GM19328 (cell line): ENCODE measurements around the gene PAPOLB.
A peak's percentile ranks its signal among the peaks of the same experiment; 100 is the strongest.
"Not testable (repeated sequence)": the region's sequence is repeated elsewhere in the genome, so short reads cannot be mapped to it uniquely, and the experiment has no call there.

Experiments
- ATAC-seq: cut with Tn5 transposase; IDR thresholded peaks from one replicate; pipeline ENCODE4 v1.9.1; 2021; ENCODE audit warnings: mild to moderate bottlenecking, moderate library complexity; ENCODE audit not compliant: unreplicated experiment

PAPOLB gene

DNA sequence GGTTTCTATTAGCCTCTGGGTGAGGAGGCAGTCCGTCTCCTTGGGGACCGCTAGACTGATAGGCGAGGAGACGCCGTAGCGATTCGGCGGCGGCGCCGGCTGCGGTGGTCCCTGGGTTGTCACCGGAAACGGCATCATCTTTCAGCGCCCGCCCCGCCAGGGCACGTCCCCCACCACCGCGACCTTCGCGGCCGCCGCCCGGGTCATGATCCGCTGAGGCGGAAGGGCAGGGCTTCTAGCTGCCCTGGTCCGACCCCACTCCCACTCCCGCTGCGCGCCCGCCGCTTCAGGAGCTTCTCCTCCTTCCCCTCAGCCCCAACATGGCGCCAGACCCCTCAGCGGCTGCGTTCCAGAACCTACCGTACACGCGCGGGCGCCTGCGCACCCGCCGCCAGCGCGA lies at the start of gene PAPOLB:
PAPOLB (minus strand) TSS at position 358 of the 400 bp plus-strand sequence; CDS start at position 138, 220 bp downstream.
- ATAC-seq = no peak

DNA sequence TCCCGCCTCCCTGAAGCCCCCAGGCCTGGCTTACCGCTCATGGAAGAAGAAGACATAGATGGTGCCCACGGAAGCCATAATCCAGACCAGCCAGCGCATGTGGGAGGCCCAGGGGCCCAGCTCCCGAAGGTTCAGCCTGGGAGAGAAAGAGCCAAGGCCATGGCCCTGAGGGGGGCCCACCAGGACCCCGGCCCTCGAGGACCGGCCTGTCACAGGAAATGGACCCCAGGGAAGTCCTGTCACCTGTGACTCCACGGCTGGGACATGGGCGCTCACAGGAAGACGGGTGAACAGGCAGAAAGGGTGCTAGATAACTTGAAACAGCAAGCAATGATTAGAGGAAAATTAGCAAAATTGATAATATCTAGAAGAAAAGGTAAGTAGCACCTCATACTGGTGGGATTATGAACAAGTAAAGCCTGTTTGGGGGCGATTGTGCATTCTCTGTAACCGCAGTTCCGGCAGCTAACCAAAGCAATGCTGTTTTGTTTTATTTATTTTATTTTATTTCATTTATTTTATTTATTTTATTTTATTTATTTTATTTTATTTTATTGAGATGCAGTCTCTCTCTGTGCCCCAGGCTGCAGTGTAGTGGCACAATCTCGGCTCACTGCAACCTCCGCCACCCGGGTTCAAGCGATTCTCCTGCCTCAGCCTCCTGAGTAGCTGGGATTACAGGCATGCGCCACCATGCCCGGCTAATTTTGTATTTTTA lies 49.4 kb upstream of the PAPOLB start:
- ATAC-seq = no peak

DNA sequence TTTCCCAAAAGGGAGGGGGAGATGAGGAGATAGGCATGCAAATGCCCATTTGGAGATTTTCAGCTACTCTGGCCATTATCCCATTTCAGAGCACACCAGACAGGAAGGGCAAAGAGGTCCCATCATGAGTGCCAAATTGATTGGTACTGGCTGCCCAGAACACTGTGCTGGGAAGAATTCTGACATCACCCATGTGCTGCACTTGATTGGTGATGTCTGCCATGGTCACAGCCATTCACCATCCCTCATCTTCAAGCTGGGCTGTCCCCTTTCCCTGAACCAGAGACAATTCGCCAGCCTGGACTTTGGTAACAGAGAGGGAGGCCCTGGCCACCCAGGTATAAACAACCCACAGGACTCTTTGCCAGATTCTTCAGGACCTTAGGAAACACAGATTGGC lies 44.9 kb upstream of the PAPOLB start:
- no peak for ATAC-seq

DNA sequence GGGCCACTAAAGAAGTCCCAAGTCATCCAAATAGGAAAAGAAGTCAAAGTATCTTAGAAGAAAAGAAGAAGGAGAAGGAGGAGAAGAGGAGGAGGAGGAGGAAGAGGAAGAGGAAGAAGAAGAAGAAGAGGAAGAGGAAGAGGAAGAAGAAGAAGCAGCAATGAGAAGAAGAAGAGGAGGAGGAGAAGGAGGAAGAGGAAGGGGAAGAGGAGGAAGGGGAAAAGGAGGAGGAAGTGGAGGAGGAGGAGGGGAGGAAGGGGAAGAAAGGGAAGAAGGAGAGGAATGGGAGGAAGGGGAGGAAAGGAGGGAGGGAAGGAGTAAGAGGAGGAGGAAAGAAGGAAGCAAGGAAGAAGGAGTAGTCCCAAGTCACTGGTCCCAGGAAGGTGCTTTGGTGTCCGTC lies 43.3 kb upstream of the PAPOLB start:
- ATAC-seq = no peak

DNA sequence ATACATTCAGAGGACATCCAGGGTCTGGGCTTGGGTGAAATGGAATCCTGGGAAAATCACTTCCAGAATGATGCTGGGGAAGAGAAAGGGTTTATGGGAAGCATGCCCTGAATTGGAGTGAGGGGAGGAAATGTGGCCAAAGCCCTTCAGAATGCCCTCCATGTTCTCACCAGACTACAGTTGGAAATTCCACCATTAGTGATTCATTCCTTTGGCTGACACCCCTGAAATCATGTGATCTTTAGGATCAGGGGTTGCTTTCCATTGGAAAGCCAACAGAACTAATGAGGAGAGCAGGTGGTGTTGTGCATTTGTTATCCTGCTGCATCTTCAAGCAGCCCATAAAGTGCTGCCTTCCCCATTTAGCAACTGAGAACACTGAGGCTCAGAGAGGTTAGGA lies 42.5 kb upstream of the PAPOLB start:
- no peak for ATAC-seq

DNA sequence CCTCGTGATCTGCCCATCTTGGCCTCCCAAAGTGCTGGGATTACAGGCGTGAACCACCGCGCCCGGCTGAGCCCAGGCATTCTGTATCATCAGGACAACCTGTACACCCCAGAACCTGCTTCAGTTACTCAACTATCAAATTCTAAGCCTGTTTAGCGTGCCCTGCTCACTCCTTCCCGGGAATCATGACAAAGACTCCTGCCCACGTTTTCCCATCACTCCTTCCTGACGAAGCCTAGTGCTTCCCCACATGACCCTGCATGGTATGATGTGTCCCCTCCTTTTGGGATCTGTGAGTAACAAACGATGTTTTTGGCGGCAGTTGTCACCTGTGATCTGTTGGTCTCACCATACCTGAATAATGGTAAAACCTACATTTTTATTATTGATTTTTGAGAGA lies 33.9 kb upstream of the PAPOLB start:
- no peak for ATAC-seq

DNA sequence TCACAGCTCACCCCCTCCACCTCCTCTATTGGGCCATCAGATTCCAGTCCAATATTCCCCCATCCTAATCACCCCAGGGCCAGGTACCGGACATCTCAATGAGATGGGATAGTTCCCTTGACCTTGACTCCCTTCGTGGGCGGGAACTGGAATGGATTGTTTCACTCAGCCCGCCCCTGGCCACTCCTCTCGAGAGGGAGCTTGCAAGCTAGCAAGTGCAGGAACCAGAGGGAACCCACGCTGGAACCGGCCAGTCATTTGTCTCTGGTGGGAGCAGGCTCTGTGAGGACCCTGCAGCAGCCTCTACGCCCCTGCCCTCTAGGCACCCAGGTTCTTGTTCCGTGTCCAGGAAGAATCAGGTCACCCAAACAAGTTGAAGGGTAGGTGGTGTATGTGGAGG lies 32.7 kb upstream of the PAPOLB start:
- no peak for ATAC-seq

DNA sequence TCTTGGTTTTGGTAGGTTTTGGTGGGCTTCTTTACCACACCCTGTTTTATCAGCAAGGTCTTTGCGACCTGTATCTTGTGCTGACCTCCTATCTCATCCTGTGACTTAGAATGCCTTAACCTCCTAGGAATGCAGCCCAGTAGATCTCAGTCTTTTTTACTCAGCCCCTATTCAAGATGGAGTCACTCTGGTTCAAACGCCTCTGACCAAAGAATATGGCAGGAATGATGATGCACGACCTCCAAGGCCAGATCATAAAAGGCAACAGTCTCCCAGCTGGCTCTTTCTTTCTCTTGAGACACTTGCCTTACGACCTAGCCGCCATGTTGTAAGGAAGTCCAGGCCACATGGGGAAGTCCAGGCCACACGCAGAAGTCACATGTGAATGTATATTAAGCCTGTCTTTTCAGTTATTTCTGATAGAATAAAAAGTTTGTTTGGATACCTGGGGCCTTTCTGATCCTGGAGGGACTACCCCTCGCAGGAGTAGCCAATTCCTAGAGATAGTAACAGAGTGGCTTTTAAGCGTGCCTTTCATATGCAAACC lies 32.2 kb upstream of the PAPOLB start:
- no peak for ATAC-seq

DNA sequence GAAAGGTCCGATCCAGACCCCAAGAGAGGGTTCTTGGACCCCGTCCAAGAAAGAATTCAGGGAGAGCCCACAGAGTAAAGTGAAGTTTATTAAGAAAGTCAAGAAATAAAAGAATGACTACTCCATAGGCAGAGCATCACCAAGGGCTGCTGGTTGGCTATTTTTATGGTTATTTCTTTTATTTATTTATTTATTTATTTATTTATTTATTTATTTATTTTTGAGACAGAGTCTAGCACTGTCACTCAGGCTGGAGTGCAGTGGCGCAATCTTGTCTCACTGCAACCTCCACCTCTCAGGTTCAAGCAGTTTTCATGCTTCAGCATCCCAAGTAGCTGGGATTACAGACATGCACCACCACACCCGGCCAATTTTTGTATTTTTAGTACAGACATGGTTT lies 31.4 kb upstream of the PAPOLB start:
- not testable (repeated sequence) for ATAC-seq

DNA sequence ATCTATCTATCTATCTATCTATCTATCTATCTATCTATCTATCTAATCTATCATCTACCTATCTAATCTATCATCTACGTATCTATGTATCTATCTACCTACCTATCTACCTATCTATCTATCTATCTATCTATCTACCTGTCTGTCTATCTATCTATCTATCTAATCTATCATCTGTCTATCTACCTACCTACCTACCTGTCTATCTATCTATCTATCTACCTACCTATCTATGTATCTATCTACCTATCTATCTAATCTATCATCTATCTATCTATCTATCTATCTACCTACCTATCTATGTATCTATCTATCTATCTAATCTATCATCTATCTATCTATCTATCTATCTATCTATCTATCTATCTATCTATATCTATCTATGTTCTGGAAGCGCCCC lies 29.7 kb upstream of the PAPOLB start:
- ATAC-seq = not testable (repeated sequence)

DNA sequence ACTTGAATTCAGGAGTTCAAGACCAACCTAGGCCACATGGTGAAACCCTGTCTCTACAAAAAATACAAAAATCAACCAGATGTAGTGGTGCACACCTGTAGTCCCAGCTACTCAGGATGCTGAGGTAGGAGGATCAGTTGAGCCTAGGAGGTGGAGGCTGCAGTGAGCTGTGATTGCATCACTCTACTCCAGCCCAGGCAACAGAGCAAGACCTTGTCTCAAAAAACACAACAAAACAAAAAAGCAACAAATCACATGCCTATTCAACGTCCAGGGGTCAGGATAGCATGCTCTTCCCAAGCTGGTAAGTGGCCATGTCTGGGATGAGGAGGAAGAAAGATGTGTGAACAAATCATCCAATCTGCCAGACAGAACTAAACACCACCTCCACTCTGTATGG lies 27.9 kb upstream of the PAPOLB start:
- no peak for ATAC-seq

DNA sequence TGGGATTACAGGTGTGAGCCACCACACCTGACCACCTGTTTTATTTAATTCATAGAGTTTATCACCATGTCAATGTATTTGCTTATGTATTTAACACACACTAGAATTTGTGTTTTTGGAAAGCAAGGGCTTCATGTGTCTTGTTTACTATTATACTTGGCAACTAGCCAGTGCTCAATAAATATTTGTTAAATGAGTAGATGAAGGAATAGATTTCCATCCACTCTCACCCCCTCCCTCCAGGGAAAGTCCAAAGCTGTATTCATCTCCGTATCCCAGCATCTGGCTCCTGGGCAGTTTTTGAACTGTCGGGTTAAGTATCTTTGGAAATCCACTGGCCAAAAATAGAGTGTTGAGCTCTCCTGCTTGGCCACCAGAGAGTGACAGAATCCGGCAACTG lies 26.3 kb upstream of the PAPOLB start:
- ATAC-seq = no peak

DNA sequence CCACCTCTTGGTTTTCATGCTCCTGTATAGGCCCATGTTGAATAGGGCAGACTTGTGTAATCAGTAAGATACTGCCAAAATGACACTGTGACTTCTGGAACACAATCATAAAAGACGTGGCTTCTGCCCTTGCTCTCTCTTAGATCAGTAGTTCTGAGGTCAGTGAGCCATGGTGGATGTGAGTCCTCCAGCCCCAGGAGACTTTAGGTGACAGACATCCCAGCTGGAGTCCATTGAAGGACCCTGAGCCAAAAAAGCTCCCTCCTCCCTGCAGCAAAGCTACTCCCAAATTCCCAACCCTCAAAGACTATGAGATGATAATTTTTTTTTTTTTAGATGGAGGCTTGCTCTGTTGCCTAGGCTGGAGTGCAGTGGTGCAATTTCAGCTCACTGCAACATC lies 24.8 kb upstream of the PAPOLB start:
- no peak for ATAC-seq

DNA sequence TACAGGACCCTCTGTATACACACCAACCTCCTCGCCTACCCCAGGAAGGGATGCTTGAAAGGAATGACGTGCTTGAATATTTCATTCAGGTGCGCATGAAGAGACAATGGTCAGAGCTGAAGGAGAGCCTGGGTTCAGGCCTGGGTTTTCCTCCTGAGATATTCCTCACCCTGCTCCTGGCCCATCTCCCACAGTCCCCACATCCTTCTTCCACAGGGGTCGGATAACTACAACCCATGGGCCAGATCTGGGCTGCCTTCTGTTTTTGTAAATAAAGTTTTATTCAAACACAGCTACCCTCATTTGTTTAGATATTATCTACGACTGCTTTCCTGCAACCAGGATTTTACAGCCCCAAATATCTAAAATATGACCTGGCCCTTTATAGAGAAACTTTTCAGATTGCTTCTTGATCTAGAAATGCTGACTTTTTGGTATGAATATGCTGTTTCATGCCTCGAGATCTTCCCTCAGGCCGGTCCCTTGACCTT lies 23.5 kb upstream of the PAPOLB start:
- no peak for ATAC-seq

DNA sequence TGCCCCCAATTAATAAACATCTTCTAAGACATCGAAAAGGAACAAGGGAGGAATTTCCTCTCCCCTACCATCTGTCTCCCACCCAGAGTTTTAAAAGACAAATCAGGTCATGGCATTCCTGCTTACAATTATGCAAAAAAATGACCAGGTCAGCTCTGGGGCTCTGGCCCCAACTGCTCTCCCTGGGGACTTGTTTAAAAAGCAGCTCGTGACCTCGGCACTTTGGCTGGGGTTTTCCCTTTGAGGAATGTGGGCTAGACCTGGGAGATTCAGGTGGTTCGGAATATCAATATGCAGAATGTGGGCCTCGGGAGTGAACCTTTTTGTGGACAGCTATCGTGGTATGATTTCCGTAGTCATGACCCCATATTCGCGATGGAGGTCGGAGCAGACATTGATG lies 22.3 kb upstream of the PAPOLB start:
- ATAC-seq = no peak

DNA sequence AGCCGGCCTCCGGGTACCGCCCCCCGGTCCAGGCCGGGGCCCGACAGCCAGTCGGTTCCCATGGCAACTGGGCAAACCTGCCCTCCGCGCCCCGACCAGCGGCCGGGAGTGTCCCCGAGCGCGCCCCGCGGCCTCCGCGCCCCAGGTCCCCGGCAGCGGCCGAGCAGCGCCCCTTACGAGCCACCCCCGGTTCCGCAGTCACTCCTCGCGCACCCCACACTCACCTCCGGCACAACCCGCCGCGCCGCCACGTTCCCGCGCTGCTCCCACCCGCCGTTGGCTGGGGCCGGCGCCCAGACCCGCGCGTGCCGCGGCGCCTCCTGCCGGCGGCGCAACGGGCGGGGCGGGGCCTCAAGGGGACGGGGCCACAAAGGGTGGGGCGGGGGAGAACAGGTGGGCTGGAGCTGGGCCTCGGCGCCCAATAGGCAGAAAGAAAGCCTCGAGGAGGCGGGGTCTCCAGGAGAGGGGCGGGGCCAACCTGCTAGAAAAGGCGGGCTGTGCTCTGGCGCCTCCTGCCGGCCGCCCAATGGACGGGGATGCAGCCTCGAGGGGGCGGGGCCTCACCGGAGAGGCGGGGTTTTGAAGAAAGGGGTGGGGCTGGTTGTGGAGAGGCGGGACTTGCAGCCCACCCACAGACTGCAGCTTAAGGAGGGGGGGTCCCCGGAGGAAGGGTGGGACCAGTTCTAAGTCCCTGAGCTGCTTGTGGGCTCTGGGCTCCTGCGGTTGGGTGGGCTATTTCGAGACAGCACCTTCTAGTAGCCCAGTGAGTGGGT lies 21.7 kb upstream of the PAPOLB start, which contains the start of gene RADIL:
RADIL (minus strand) TSS at position 345 of the 773 bp plus-strand sequence. CDS start 5,577 bp downstream, outside the sequence.
- ATAC-seq = peak; percentile 70

DNA sequence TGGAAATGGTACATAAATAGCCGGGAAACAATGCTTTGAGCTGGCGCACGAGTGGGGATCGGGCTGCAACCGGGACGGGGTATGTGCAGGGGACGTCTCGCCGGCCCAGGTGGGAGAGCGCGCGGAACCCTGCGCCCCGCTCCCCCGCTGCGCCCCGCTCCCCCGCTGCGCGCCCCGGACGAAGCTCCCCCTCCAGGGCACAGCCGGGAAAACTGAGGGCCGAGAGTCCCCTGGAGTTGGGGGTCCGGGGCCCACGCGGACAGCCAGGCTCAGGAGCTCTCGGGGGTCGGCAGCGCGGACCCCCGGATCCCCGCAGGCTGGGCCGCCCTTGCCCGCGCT lies 21.2 kb upstream of the PAPOLB start:
- no peak for ATAC-seq

DNA sequence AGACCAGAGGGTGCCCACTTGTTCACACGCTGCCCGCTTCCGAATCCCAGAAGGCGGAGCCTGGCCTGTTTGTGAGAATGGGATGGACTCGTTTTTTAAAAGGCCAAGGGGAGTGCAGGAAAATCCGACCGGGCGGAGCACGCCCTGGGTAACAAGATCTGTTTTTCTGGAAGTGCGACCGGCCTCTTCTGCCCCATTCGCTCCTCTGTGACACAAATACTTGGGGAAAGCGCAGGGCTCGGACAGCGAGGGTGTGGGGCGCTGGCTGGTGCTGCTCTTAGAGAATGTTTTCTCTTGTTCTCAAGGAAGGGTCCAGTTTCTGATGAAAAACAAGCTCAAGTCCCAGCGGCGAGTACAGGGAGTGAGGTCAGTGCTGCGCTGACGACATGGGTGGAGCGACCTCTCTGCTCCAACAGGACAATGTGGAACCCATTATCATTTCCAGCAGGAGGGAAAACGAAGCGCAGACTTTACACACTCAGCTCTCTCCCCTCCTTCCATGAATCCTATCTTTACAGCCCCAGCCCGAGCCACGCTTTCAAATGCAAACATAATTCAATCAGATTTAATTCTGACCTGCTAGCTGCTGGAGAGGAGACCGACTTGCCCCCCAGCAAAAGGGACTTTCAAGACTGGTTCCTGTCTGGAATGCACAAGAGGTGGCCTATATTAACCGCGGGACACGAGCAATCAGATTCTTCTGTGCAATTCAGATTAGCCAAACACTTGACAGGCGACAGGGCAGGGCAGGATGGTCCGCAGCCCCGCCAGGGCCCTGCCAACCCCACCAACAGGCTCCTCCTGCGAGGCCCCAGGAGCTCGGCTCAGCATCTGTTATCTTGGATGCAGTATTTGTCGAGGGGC lies 20.6 kb upstream of the PAPOLB start:
- ATAC-seq = no peak

DNA sequence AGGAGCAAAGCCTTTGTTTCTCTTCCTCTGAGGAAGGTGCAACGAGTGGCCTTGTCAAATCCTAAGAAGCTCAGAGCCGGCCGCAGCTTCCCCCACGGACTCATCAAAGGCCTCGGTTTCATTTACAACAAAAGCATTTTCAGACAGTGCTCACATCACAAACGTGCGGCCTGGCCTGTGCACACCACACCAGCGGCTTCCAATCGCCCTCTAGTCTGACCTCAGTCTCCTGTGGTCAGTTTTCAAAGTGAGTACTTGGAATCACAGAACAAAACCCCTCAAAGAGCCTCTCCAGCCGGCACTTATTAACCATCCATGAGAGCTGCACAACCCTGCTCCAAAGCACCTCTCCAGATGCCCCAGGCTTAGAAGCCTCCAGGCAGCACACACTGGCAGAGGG lies 18.4 kb upstream of the PAPOLB start:
- ATAC-seq = no peak

DNA sequence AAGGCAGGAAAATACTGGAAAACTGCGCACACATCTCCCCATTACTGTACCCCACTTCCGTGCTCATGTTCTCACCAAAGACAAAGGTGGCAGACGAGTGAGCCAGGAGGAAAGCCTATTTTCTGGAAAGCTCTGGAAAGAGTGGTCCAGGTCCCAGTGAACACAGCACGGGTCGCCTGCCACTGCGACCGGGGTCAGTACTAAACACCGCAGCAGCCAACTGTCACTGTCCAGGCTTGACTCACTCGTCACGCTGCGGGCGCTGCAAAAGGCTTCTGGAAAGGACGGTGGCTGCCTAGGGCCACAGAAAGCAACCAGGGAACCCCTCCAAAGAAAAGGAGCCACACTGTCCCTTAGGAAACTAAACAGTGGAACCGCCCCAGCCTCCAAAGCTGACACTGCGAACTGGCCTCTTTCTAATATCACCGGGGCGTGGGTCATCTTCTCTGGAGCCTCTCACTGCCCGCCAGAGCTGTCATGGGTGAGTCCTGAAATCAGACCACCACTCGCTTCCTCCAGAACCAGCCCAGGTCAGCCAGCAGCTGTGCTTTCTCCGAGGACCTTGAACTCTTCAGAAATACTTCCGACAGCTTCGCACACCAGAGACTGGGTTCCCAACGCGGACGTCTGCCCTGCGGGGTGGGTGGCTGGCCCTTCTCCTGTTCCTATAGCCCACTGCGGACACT lies 17.7 kb upstream of the PAPOLB start:
- ATAC-seq = no peak
